A549 (cell line): ENCODE results near the gene AUTS2. TPM values are rescaled to one million over a fixed set of nuclear protein-coding genes. Genes with fewer than 3 reads are reported as not detected.

Experiments
- ATAC-seq, 2 experiments: fragments of 200-7000 bp in 1 of 2; fragments of >200 bp in 1 of 2; cut with Nextera tagmentation in 1 of 2; cut with Tn5 transposase in 1 of 2; 3 replicates each; pipeline versions ENCODE4 v1.8.0 to v1.9.1; 2018 to 2020; ENCODE audit warnings: mild to moderate bottlenecking in 1 of 2, moderate library complexity in 1 of 2
- CTCF ChIA-PET: fragments of 300-600 bp; sonication (Branson Sonifier 250); formaldehyde crosslinking; extraction: SDS; loops from one replicate; lab custom pipeline; 2021; ENCODE audit warnings: antibody characterized with exemption, inconsistent platforms; lab: Yijun Ruan, JAX
- POLR2A ChIA-PET: fragments of 350-600 bp; formaldehyde crosslinking; extraction: SDS; loops from one replicate; lab custom pipeline; 2021; ENCODE audit warnings: antibody characterized with exemption, inconsistent platforms; lab: Yijun Ruan, JAX
- DNase-seq, 2 experiments: peaks; one replicate each; pipeline versions ENCODE4 v3.0.0 to v3.0.0-alpha.2; 2011 to 2016; ENCODE audit warnings: low read depth in 1 of 2, low spot score in 1 of 2
- FAIRE-seq: peaks from 2 replicates; lab custom pipeline; 2011; peaks lifted over from hg19 to GRCh38; lab: Jason Lieb, UNC
- H3K27ac ChIP-seq, 2 experiments: fragments of >200 bp; sonication (Bioruptor Twin); formaldehyde crosslinking; 3 replicates each; pipeline ENCODE4 v1.5.1; 2016 to 2017
- H3K4me1 ChIP-seq: fragments of >200 bp; sonication (Bioruptor Twin); formaldehyde crosslinking; 3 replicates; pipeline ENCODE4 v1.6.1; 2016
- H3K4me2 ChIP-seq: fragments of >200 bp; sonication (Bioruptor Twin); formaldehyde crosslinking; 3 replicates; pipeline ENCODE4 v1.6.1; 2016
- H3K4me3 ChIP-seq: fragments of >200 bp; sonication (Bioruptor Twin); formaldehyde crosslinking; 3 replicates; pipeline ENCODE4 v1.5.1; 2016
- H3K9me3 ChIP-seq: fragments of >200 bp; sonication (Bioruptor Twin); formaldehyde crosslinking; 3 replicates; pipeline ENCODE4 v1.6.1; 2016
- BCL3 ChIP-seq: fragments of >200 bp; sonication (Bioruptor Twin); formaldehyde crosslinking; IDR thresholded peaks from 3 replicates; pipeline ENCODE4 v1.6.1; 2016
- CBX2 ChIP-seq: fragments of 200-600 bp; sonication (generic); IDR thresholded peaks from 2 replicates; pipeline ENCODE4 v1.6.1; 2016; ENCODE audit warnings: low read depth, mild to moderate bottlenecking, borderline replicate concordance
- CBX8 ChIP-seq: fragments of 200-600 bp; sonication (generic); IDR thresholded peaks from 2 replicates; pipeline ENCODE4 v1.6.1; 2016
- CEBPB ChIP-seq, 2 experiments: fragments of >200 bp in 1 of 2; sonication (Bioruptor Twin) in 1 of 2; formaldehyde crosslinking in 1 of 2; IDR thresholded peaks; 2 replicates each; pipeline ENCODE4 v1.6.1; 2012 to 2016
- CTCF ChIP-seq: fragments of >200 bp; sonication (Bioruptor Twin); formaldehyde crosslinking; IDR thresholded peaks from 3 replicates; pipeline ENCODE4 v1.5.1; 2016
- EHMT2 ChIP-seq: fragments of 200-600 bp; sonication (generic); IDR thresholded peaks from 2 replicates; pipeline ENCODE4 v1.6.1; 2016; ENCODE audit warnings: antibody characterized with exemption, low read depth, mild to moderate bottlenecking, moderate library complexity
- ELK1 ChIP-seq: fragments of 150-350 bp; IDR thresholded peaks from 2 replicates; pipeline ENCODE4 v1.6.1; 2014; ENCODE audit warnings: low read depth, mild to moderate bottlenecking, low read length
- EP300 ChIP-seq, 2 experiments: fragments of >200 bp; sonication (Bioruptor Twin); formaldehyde crosslinking; IDR thresholded peaks; 2 replicates in 1 of 2; 3 replicates in 1 of 2; pipeline ENCODE4 v1.6.1; 2016 to 2017
- FOSB ChIP-seq: fragments of 250-450 bp; sonication (Bioruptor Pico); IDR thresholded peaks from 2 replicates; pipeline ENCODE4 v1.5.0; 2020; ENCODE audit warnings: mild to moderate bottlenecking, moderate library complexity
- FOSL2 ChIP-seq, 2 experiments: fragments of 450-650 bp in 1 of 2; fragments of >200 bp in 1 of 2; sonication (Bioruptor Twin) in 1 of 2; formaldehyde crosslinking; IDR thresholded peaks; 2 replicates each; pipeline versions ENCODE4 v1.5.0 to v1.6.1; 2016 to 2020; ENCODE audit warnings: mild to moderate bottlenecking in 1 of 2, moderate library complexity in 1 of 2
- GATA3 ChIP-seq: IDR thresholded peaks from 2 replicates; pipeline ENCODE4 v1.6.1; 2012; ENCODE audit warnings: borderline replicate concordance
- HDAC2 ChIP-seq: fragments of 200-600 bp; sonication (generic); IDR thresholded peaks from 2 replicates; pipeline ENCODE4 v1.6.1; 2016
- HEYL ChIP-seq: fragments of 250-450 bp; sonication (Bioruptor Pico); IDR thresholded peaks from 2 replicates; pipeline ENCODE4 v1.8.0; 2021; ENCODE audit warnings: mild to moderate bottlenecking, moderate library complexity
- JUNB ChIP-seq: fragments of >200 bp; sonication (Bioruptor Twin); formaldehyde crosslinking; IDR thresholded peaks from 2 replicates; pipeline ENCODE4 v1.6.1; 2016
- MAZ ChIP-seq: fragments of 150-350 bp; IDR thresholded peaks from 2 replicates; pipeline ENCODE4 v1.6.1; 2014; ENCODE audit warnings: antibody characterized with exemption, low read depth, low read length, borderline replicate concordance
- MYC ChIP-seq: IDR thresholded peaks from 2 replicates; pipeline ENCODE4 v1.6.1; 2012; ENCODE audit warnings: mild to moderate bottlenecking, inconsistent platforms, low read length, improper control_type of control experiment, borderline replicate concordance
- PHF8 ChIP-seq: fragments of 200-600 bp; sonication (generic); IDR thresholded peaks from 2 replicates; pipeline ENCODE4 v1.6.1; 2016; ENCODE audit warnings: low read depth, mild to moderate bottlenecking, antibody characterized with exemption, moderate library complexity, borderline replicate concordance
- POLR2A ChIP-seq: IDR thresholded peaks from 2 replicates; pipeline ENCODE4 v1.6.1; 2012; ENCODE audit warnings: mild to moderate bottlenecking, low read length
- POLR2AphosphoS2 ChIP-seq: conservative IDR thresholded peaks from 2 replicates; pipeline ENCODE4 v1.6.1; 2012; ENCODE audit warnings: low read length, improper control_type of control experiment, inconsistent platforms
- RCOR1 ChIP-seq: fragments of 150-350 bp; IDR thresholded peaks from 2 replicates; pipeline ENCODE4 v1.6.1; 2014; ENCODE audit warnings: antibody characterized with exemption, low read length, low read depth
- RNF2 ChIP-seq: fragments of 200-600 bp; sonication (generic); IDR thresholded peaks from 2 replicates; pipeline ENCODE4 v1.6.1; 2016; ENCODE audit warnings: low read depth, mild to moderate bottlenecking, antibody characterized with exemption, moderate library complexity, borderline replicate concordance
- TFCP2L1 ChIP-seq: fragments of 250-450 bp; sonication (Bioruptor Pico); IDR thresholded peaks from 2 replicates; pipeline ENCODE4 v1.5.0; 2021; ENCODE audit warnings: mild to moderate bottlenecking
- USF2 ChIP-seq: fragments of 450-650 bp; IDR thresholded peaks from 2 replicates; pipeline ENCODE4 v1.6.1; 2014; ENCODE audit warnings: antibody characterized with exemption
- ZC3H11A ChIP-seq: fragments of 450-650 bp; IDR thresholded peaks from 2 replicates; pipeline ENCODE4 v1.6.1; 2014; ENCODE audit warnings: antibody characterized with exemption, mild to moderate bottlenecking
- WGBS: methylation state at CpG from one replicate; pipeline ENCODE4 v1.1.6; 2017; ENCODE audit errors: missing lambda C conversion rate; 5-methylcytosine and 5-hydroxymethylcytosine counted together
- polyA plus RNA-seq, 4 experiments: library from polyadenylated mRNA; depleted of rRNA in 3 of 4; stranded (reverse); fragments of >200 nt; fragmentation: RNase III in 1 of 4; extraction: RNeasy Plus Mini Kit Qiagen cat#74134 plus additional on column Dnase treatment in 1 of 4; gene quantifications; 2 replicates in 3 of 4; 3 replicates in 1 of 4; pipeline ENCODE4 v1.2.3, GENCODE V29; 2011 to 2017
- TF ChIP-seq, protein P1 (sequence below): fragments of >200 bp; sonication (Bioruptor Twin); formaldehyde crosslinking; IDR thresholded peaks from 2 replicates; pipeline ENCODE4 v1.6.1; 2016
- TF ChIP-seq, protein P2 (sequence below): IDR thresholded peaks from 2 replicates; pipeline ENCODE4 v1.6.1; 2012

Gene AUTS2
- polyA plus RNA-seq, 2 of the 4 experiments (the other 2 are of a cell fraction): 1.6 to 3.6 TPM

- POLR2A ChIA-PET: interaction anchor here (0.5 kb wide), 1 partner anchor 681 kb away, joined by 3 read pairs; no protein-coding TSS in a partner anchor
- H3K4me1 ChIP-seq: no peaks in the 10 kb centered on the region
- no peak for FAIRE-seq
Observed at GRCh38 chr7:70035519-70035918, 437.2 kb downstream of the AUTS2 start.

DNA sequence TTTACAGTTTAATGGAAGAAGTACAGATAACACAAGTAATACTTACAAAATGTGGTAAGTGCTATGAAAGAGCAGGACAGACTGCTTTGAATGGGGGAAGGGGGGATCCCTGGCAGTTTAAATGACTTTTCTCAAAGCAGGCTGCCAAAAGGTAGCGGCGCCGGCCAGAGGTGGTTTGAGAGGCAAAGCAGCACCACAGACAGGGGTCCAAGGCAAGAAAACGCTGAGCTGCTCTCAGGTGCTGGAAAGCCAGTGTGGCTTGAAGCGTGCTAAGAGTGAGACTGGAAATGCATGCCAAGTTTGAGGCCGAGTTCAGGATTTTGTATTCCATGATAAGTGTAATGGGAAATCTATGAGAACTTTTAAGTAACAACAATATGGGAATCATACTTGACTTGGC lies 437.7 kb downstream of the AUTS2 start:
- H3K4me3 ChIP-seq: no peak overlapping the region
- H3K9me3 ChIP-seq: 0 out of 3 replicates have a peak, but pooled peaks cover 3% of the 10 kb centered on the region
- ChIA-PET POLR2A (no interaction called here), CTCF (no interaction called here)
- 42% methylated on average over 6 of the region's 6 CpGs for WGBS
- H3K4me2 ChIP-seq: no peak overlapping the region
- no peaks in the 10 kb centered on the region for H3K4me1 ChIP-seq
- H3K27ac ChIP-seq: no peak overlapping the region
- ATAC-seq: no peak
- no peak for DNase-seq
- FAIRE-seq: no peak
- TF ChIP-seq BCL3 (no peak), PHF8 (no peak), HDAC2 (no peak), POLR2AphosphoS2 (no peak), FOSB (no peak), ZC3H11A (no peak), TFCP2L1 (no peak), USF2 (no peak), GATA3 (no peak), RNF2 (no peak), CBX2 (no peak), EHMT2 (no peak), RCOR1 (no peak), ELK1 (no peak), CBX8 (no peak)
- TF ChIP-seq, protein P1, sequence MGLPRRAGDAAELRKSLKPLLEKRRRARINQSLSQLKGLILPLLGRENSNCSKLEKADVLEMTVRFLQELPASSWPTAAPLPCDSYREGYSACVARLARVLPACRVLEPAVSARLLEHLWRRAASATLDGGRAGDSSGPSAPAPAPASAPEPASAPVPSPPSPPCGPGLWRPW: no peak

More at GRCh38 chr7:70035519-70035918, 437.2 kb downstream of the AUTS2 start:
- no peak for DNase-seq
- 0 out of 3 replicates have a peak, but pooled peaks cover 3% of the 10 kb centered on the region for H3K9me3 ChIP-seq
- 16% methylated on average over 4 of the region's 4 CpGs for WGBS
- TF ChIP-seq USF2: no peak
- no peak for TF ChIP-seq EP300 (IDR thresholded peaks at IDR 0.05)
- no peak for TF ChIP-seq CEBPB (IDR thresholded peaks at IDR 0.05)
- TF ChIP-seq POLR2A: no peak
- TF ChIP-seq, protein P2, sequence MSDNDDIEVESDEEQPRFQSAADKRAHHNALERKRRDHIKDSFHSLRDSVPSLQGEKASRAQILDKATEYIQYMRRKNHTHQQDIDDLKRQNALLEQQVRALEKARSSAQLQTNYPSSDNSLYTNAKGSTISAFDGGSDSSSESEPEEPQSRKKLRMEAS: no peak
- TF ChIP-seq, protein P1: no peak
- no peak for TF ChIP-seq JUNB
- TF ChIP-seq FOSL2 (IDR thresholded peaks at IDR 0.05): no peak
- TF ChIP-seq FOSL2 (CRISPR knock-in tag; IDR thresholded peaks at IDR 0.05): no peak
- no peak for TF ChIP-seq TFCP2L1
- TF ChIP-seq HEYL (CRISPR knock-in tag): no peak
- no peak for TF ChIP-seq CTCF
- no peak for TF ChIP-seq MYC
- no peak for TF ChIP-seq MAZ
- no peak for TF ChIP-seq BCL3
- no peak for TF ChIP-seq GATA3
- TF ChIP-seq, all 56 proteins: peak for 0
- ATAC-seq: no peak
- CTCF ChIA-PET: no interaction called here
- Histone ChIP-seq H3K4me3 (no peak overlapping the region), H3K27ac (no peak overlapping the region), H3K4me2 (no peak overlapping the region)
